ENCODE results near the gene TRIM33.

Gene TRIM33

GRCh38 chr1:114511032-114511785 lies at the start of gene TRIM33:
Gene TRIM33 (minus strand): TSS chr1:114511203. CDS start chr1:114511076, 127 bp downstream.
- peak; percentile 74 to 85 for DNase-seq (ENCODE audit: low read depth in 2 of 2, low spot score in 1 of 2)

DNA sequence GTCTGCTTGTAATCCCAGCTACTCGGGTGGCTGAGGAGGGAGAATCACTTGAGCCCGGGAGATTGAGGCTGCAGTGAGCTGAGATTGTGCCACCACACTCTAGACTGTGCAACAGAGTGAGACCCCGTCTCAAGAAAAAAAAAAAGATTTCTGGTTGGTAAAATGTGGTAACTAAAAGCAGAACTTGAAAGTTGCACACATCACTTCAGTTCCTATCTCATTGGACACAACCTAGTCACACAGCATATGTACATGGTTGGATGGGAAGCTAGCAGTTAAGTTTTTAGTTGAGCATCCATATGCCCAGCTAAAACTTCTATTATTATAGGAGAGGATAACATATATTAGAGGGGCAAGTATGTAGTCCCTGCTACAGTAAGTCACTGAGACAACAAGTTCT lies 48.4 kb upstream of the TRIM33 start:
- DNase-seq (ENCODE audit: low read depth in 2 of 2, low spot score in 1 of 2): no peak

DNA sequence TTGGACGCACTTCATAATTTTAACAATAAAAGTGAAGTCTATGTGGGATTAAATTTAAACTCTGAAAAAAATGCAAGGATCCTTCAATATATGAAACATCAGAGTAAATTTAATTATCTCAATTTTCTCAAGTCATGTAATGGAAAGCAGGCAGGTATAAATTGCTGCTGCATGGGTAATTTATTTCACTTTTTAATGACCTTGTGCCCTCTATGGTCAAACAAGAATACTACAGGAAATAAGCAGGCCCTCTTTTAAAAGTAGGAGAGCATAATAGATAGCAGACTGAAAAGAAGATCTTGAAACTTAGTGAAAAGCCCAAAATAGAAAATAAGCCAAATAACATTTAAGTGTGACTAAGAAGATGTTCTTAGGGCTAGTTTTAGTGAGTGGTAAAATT lies 47.5 kb upstream of the TRIM33 start:
- DNase-seq (ENCODE audit: low read depth in 2 of 2, low spot score in 1 of 2): no peak

- no peak for DNase-seq (ENCODE audit: low read depth in 2 of 2, low spot score in 1 of 2)
These were observed 43.6 kb upstream of the TRIM33 start for GRCh38 chr1:114554577-114554976.

- no peak for DNase-seq (ENCODE audit: low read depth in 2 of 2, low spot score in 1 of 2)
These were observed 41.2 kb upstream of the TRIM33 start for GRCh38 chr1:114552106-114552639.

- DNase-seq (ENCODE audit: low read depth in 2 of 2, low spot score in 1 of 2): no peak
These were observed 40.4 kb upstream of the TRIM33 start for GRCh38 chr1:114551400-114551799.

DNA sequence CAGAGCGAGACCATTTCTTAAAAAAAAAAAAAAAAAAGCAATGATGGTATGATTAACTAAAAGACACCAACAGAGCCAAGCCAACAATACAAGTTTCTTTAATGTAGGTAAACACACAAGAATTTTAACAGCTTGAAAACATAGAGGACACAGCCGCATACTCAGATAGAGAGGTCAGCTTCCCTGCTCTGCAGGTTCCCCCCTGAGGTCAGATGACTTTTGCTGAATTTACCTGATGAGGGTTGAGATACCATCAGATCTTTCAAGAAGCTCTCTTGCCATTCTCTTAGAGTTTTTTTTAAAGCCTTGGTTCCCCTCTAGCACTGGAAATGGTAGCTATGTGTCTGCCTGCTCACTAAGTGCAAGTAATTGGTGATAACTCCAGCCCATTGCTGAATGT lies 39.3 kb upstream of the TRIM33 start:
- no peak for DNase-seq (ENCODE audit: low read depth in 2 of 2, low spot score in 1 of 2)

GRCh38 chr1:114549137-114549536 lies 38.1 kb upstream of the TRIM33 start:
- DNase-seq (ENCODE audit: low read depth in 2 of 2, low spot score in 1 of 2): no peak

DNA sequence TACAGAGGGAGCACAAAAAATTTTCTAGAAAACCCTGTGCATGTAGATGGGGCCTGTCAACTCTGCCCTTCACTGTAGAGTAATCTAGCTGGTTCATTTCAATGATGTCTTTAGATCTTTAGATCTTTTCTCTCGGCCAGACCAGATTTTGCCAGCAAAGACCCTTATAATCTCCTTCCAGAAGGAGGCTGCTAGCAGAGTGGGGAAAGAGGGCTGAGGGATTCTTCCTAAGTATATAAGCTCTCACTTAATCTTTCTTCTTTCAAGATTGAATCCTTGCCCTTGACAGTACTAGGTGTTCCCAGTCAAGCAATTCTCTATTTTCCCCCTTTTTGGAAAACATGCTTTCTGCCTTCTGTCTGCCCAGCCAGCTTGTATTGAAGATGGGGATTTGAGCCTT lies 36.1 kb upstream of the TRIM33 start:
- no peak for DNase-seq (ENCODE audit: low read depth in 2 of 2, low spot score in 1 of 2)

GRCh38 chr1:114545796-114546195 lies 34.8 kb upstream of the TRIM33 start:
- DNase-seq (ENCODE audit: low read depth in 2 of 2, low spot score in 1 of 2): no peak

DNA sequence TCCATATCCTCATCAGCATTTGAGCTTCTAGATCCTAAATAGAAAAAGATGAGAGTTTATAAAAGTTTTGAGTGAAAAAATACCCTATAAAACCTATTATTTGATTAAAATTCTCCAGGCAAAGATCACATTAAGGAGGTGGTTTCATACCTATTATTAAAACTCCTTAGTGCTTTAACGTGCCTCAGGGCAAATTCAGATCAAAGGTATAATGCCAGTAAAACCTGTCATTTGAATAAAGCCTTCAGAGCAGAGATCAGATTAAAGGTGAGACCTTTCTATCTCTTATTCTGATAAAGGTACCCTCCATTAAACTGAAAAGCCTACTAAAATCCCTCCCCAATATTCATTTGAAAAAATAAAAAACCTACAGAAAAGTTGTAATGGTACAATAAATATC lies 34.3 kb upstream of the TRIM33 start:
- no peak for DNase-seq (ENCODE audit: low read depth in 2 of 2, low spot score in 1 of 2)

DNA sequence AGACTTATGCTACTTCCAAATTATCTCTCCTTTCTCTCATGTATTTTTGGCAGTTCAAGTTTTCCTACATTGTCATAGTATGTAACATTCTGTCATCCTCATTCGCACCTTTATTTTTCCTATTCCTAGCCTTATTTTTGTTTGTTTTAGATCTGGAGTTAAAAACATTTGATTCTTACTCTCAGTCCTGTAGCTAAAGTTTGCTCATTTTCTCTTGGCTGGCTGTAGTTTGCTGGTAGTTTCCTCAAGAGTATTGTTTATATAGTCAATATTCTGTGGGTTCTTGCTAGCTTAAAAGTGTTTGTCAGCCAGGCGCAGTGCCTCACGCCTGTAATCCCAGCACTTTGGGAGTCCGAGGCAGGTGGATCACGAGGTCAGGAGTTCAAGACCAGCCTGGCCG lies 29.8 kb upstream of the TRIM33 start:
- DNase-seq (ENCODE audit: low read depth in 2 of 2, low spot score in 1 of 2): no peak

DNA sequence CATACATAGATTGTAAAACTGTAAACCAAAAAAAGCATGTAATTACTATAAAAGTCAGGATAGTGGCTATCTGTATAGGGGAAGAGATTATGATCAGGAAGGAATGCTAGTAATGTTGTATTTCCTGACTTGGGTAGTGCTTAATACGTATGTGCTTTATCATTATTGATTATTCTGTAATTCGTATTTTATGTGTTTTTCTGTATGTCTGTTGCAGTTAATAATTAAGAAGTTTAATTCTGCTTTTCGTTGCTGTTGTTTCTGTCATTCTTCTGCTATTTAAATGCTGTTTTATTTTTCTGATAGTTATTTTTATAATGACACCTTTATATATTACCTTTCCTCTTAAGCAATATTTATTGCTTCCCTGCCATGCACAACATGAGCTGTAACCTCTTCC lies 29.3 kb upstream of the TRIM33 start:
- no peak for DNase-seq (ENCODE audit: low read depth in 2 of 2, low spot score in 1 of 2)

- DNase-seq (ENCODE audit: low read depth in 2 of 2, low spot score in 1 of 2): no peak
These were observed 25.0 kb upstream of the TRIM33 start for GRCh38 chr1:114536043-114536442.

DNA sequence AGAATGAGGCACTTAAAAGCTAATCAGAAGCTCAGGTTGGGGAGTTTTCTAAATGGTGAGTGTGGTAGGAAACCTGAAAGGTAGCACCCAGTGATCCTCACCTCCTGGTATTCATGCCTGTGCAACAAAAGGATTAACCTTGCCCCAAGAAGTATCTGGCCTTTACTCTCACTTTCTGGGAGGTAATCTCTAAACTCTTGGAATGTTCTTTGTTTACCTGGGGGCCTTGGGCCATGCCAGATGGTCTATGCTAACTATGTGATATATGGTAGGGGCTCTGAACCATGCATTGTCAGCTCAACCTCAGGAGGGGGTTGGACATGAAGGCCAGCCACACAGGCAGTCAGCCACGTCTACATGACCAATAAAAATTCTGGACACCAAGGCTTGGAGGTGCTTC lies 24.4 kb upstream of the TRIM33 start:
- DNase-seq (ENCODE audit: low read depth in 2 of 2, low spot score in 1 of 2): no peak

- no peak for DNase-seq (ENCODE audit: low read depth in 2 of 2, low spot score in 1 of 2)
These were observed 20.1 kb upstream of the TRIM33 start for GRCh38 chr1:114531094-114531493.

DNA sequence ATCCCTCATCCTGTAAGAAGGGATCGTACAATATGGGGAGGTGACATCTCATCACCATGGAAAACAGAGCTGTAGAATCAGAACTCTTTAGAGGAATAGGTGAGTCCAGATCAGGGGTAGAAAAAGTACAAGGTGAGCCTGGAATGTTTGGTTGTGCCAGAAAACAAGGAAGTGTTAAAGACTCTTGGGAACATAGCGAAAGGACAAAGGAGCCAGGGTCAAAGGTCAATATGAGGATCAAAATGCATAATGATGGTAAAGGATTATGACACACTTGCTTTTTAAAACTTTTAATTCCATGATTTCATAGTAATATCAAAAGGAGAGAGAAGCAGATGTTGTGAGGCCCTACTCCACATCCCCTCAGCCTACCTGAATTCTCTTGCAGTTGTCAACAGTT lies 19.2 kb upstream of the TRIM33 start:
- no peak for DNase-seq (ENCODE audit: low read depth in 2 of 2, low spot score in 1 of 2)

- DNase-seq (ENCODE audit: low read depth in 2 of 2, low spot score in 1 of 2): no peak
These were observed 13.9 kb upstream of the TRIM33 start for GRCh38 chr1:114524944-114525343.

GRCh38 chr1:114522264-114522575 lies 11.2 kb upstream of the TRIM33 start:
- no peak for DNase-seq (ENCODE audit: low read depth in 2 of 2, low spot score in 1 of 2)

- DNase-seq (ENCODE audit: low read depth in 2 of 2, low spot score in 1 of 2): no peak
These were observed 10.6 kb upstream of the TRIM33 start for GRCh38 chr1:114521396-114522263.

DNA sequence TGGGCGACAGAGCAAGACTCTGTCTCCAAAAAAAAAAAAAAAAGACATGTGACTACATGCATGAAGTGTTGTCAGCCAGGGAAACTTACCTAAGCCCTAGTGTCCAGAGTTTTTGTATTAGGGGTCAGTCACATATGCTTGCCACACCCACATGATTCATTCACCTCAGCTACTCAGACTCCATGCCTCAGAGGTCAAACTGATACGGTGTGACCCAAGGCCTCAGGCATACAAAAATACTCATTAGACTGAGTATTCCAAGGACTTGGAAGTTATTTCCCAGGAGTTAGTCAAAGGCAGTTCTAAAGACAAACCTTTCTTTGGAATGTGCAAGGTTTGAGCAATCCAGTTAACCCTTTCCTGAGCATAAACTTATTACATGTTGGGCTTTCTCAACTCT lies 6.3 kb upstream of the TRIM33 start:
- DNase-seq (ENCODE audit: low read depth in 2 of 2, low spot score in 1 of 2): no peak

DNA sequence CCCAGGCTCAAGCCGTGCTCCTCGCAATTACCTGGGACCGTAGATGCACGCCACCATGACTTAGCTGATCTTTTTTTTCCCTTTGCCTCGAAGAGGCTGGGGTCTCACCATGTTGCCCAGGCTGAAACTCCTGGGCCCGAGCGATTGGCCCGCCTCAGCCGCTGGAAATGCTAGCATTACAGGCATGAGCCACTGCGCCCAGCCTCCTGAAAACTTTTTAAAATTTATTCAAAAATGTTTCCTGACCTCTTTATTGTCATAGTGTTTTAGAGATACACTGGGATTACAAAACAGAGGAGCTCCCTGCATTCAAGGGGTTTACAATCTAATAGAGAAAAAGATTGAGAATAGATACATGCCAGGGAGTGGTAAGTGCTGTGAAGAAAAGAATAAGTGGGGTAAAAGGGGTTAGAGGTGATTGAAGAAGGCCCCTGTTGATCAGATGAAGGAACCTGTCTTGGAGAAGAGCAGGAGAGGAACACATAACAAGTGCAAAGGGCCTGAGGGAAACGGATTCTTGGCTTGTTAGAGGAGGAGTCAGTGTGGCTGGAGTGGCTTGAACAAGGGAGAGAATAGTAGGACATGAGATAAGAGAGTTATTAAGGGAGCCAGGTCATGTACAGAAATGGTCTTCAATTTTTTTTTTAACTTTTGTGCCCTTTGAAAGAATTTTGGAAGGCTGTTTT lies 1.7 kb upstream of the TRIM33 start:
- DNase-seq (ENCODE audit: low read depth in 2 of 2, low spot score in 1 of 2): no peak

Data from stimulated activated CD8-positive, alpha-beta memory T cell treated with anti-CD3 and anti-CD28 coated beads, Interleukin-4, amount 100 ng/mL, for 4 hours (primary cell).